Inferior parietal cortex (tissue), 1 donor: ENCODE results near the gene USP17L17.
"Not testable (repeated sequence)": the region's sequence is repeated elsewhere in the genome, so short reads cannot be mapped to it uniquely, and the experiment has no call there.

ENCODE experiments used
- DNase-seq: peaks from one replicate; pipeline ENCODE4 v3.0.0-alpha.2; 2016; ENCODE audit errors: extremely low spot score

Gene USP17L17, protein sequence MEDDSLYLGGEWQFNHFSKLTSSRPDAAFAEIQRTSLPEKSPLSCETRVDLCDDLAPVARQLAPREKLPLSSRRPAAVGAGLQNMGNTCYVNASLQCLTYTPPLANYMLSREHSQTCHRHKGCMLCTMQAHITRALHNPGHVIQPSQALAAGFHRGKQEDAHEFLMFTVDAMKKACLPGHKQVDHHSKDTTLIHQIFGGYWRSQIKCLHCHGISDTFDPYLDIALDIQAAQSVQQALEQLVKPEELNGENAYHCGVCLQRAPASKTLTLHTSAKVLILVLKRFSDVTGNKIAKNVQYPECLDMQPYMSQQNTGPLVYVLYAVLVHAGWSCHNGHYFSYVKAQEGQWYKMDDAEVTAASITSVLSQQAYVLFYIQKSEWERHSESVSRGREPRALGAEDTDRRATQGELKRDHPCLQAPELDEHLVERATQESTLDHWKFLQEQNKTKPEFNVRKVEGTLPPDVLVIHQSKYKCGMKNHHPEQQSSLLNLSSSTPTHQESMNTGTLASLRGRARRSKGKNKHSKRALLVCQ

DNA sequence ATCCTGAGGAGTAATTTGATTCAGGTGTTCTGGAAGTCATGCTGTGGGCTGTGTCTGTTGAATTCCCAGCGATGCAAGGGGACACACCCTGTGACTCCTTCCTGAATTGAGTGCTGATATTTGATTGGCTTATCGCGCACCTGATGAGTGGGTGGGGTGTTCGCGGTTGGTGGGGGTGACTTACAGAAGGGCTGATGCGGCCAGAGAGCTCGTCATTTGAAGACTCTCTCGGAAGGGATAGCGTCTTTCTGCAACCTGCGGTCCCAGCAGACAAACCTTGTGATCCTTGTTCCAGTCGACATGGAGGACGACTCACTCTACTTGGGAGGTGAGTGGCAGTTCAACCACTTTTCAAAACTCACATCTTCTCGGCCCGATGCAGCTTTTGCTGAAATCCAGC, at the start of gene USP17L17:
Gene USP17L17, plus strand, starts transcription at position 301 of the 400 bp plus-strand sequence. Its CDS starts 0 bp downstream, at position 301.
- not testable (repeated sequence) for DNase-seq

DNA sequence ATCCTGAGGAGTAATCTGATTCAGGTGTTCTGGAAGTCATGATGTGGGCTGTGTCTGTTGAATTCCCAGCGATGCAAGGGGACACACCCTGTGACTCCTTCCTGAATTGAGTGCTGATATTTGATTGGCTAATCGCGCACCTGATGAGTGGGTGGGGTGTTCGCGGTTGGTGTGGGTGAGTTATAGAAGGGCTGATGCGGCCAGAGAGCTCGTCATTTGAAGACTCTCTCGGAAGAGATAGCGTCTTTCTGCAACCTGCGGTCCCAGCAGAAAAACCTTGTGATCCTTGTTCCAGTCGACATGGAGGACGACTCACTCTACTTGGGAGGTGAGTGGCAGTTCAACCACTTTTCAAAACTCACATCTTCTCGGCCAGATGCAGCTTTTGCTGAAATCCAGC, 33.3 kb upstream of the USP17L17 start, which contains the start of gene USP17L10:
Gene USP17L10, plus strand, starts transcription at position 301 of the 400 bp plus-strand sequence. Its CDS starts 0 bp downstream, at position 301.
- not testable (repeated sequence) for DNase-seq

DNA sequence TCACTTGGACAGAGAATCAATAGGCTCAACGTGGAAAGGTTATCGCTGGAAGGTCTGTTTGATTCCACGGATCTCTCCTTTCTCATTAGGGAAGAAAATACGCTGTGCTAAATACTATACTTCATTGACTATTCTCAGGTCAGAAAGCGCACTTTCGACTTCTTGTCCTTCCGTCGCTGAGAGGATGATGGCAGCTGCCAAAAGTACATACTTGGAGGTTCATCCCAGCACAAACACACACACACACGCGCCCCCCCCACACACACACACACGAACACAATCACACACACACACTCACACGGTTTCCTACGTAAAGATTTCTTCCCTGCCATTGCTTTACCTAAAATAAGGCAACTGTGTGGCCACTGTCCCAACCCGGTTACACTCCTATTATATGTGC, 29.0 kb upstream of the USP17L17 start:
- DNase-seq = not testable (repeated sequence)

DNA sequence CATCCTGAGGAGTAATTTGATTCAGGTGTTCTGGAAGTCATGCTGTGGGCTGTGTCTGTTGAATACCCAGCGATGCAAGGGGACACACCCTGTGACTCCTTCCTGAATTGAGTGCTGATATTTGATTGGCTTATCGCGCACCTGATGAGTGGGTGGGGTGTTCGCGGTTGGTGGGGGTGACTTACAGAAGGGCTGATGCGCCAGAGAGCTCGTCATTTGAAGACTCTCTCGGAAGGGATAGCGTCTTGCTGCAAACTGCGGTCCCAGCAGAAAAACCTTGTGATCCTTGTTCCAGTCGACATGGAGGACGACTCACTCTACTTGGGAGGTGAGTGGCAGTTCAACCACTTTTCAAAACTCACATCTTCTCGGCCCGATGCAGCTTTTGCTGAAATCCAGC, 28.6 kb upstream of the USP17L17 start, which contains the start of gene USP17L11:
Gene USP17L11, plus strand, starts transcription at position 301 of the 400 bp plus-strand sequence. Its CDS starts 0 bp downstream, at position 301.
- not testable (repeated sequence) for DNase-seq

DNA sequence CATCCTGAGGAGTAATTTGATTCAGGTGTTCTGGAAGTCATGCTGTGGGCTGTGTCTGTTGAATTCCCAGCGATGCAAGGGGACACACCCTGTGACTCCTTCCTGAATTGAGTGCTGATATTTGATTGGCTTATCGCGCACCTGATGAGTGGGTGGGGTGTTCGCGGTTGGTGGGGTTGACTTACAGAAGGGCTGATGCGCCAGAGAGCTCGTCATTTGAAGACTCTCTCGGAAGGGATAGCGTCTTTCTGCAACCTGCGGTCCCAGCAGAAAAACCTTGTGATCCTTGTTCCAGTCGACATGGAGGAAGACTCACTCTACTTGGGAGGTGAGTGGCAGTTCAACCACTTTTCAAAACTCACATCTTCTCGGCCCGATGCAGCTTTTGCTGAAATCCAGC, 23.8 kb upstream of the USP17L17 start, which contains the start of gene USP17L12:
Gene USP17L12, plus strand, starts transcription at position 301 of the 400 bp plus-strand sequence. Its CDS starts 0 bp downstream, at position 301.
- not testable (repeated sequence) for DNase-seq

DNA sequence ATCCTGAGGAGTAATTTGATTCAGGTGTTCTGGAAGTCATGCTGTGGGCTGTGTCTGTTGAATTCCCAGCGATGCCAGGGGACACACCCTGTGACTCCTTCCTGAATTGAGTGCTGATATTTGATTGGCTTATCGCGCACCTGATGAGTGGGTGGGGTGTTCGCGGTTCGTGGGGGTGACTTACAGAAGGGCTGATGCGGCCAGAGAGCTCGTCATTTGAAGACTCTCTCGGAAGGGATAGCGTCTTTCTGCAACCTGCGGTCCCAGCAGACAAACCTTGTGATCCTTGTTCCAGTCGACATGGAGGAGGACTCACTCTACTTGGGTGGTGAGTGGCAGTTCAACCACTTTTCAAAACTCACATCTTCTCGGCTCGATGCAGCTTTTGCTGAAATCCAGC, 19.1 kb upstream of the USP17L17 start, which contains the start of gene USP17L13:
Gene USP17L13, plus strand, starts transcription at position 301 of the 400 bp plus-strand sequence. Its CDS starts 0 bp downstream, at position 301.
- DNase-seq = not testable (repeated sequence)

DNA sequence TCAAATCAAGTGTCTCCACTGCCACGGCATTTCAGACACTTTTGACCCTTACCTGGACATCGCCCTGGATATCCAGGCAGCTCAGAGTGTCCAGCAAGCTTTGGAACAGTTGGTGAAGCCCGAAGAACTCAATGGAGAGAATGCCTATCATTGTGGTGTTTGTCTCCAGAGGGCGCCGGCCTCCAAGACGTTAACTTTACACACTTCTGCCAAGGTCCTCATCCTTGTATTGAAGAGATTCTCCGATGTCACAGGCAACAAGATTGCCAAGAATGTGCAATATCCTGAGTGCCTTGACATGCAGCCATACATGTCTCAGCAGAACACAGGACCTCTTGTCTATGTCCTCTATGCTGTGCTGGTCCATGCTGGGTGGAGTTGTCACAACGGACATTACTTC, 13.4 kb upstream of the USP17L17 start:
- DNase-seq = not testable (repeated sequence)

DNA sequence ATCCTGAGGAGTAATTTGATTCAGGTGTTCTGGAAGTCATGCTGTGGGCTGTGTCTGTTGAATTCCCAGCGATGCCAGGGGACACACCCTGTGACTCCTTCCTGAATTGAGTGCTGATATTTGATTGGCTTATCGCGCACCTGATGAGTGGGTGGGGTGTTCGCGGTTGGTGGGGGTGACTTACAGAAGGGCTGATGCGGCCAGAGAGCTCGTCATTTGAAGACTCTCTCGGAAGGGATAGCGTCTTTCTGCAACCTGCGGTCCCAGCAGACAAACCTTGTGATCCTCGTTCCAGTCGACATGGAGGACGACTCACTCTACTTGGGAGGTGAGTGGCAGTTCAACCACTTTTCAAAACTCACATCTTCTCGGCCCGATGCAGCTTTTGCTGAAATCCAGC, 9.6 kb upstream of the USP17L17 start, which contains the start of gene USP17L15:
Gene USP17L15, plus strand, starts transcription at position 301 of the 400 bp plus-strand sequence. Its CDS starts 0 bp downstream, at position 301.
- not testable (repeated sequence) for DNase-seq

DNA sequence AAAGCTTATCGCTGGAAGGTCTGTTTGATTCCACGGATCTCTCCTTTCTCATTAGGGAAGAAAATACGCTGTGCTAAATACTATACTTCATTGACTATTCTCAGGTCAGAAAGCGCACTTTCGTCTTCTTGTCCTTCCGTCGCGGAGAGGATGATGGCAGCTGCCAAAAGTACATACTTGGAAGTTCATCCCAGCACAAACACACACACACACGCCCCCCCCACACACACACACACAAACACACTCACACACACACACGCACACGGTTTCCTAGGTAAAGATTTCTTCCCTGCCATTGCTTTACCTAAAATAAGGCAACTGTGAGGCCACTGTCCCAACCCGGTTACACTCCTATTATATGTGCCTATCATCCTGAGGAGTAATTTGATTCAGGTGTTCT, 5.2 kb upstream of the USP17L17 start:
- not testable (repeated sequence) for DNase-seq

DNA sequence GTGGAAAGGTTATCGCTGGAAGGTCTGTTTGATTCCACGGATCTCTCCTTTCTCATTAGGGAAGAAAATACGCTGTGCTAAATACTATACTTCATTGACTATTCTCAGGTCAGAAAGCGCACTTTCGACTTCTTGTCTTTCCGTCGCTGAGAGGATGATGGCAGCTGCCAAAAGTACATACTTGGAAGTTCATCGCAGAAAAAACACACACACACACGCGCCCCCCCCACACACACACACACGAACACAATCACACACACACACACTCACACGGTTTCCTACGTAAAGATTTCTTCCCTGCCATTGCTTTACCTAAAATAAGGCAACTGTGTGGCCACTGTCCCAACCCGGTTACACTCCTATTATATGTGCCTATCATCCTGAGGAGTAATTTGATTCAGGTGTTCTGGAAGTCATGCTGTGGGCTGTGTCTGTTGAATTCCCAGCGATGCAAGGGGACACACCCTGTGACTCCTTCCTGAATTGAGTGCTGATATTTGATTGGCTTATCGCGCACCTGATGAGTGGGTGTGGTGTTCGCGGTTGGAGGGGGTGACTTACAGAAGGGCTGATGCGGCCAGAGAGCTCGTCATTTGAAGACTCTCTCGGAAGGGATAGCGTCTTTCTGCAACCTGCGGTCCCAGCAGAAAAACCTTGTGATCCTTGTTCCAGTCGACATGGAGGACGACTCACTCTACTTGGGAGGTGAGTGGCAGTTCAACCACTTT, 4.4 kb downstream of the USP17L17 start, which contains the start of gene USP17L18:
Gene USP17L18, plus strand, starts transcription at position 678 of the 728 bp plus-strand sequence. Its CDS starts 0 bp downstream, at position 678.
- not testable (repeated sequence) for DNase-seq

DNA sequence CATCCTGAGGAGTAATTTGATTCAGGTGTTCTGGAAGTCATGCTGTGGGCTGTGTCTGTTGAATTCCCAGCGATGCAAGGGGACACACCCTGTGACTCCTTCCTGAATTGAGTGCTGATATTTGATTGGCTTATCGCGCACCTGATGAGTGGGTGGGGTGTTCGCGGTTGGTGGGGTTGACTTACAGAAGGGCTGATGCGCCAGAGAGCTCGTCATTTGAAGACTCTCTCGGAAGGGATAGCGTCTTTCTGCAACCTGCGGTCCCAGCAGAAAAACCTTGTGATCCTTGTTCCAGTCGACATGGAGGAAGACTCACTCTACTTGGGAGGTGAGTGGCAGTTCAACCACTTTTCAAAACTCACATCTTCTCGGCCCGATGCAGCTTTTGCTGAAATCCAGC, 9.4 kb downstream of the USP17L17 start, which contains the start of gene USP17L19:
Gene USP17L19, plus strand, starts transcription at position 301 of the 400 bp plus-strand sequence. Its CDS starts 0 bp downstream, at position 301.
- DNase-seq = not testable (repeated sequence)

DNA sequence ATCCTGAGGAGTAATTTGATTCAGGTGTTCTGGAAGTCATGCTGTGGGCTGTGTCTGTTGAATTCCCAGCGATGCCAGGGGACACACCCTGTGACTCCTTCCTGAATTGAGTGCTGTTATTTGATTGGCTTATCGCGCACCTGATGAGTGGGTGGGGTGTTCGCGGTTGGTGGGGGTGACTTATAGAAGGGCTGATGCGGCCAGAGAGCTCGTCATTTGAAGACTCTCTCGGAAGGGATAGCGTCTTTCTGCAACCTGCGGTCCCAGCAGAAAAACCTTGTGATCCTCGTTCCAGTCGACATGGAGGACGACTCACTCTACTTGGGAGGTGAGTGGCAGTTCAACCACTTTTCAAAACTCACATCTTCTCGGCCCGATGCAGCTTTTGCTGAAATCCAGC, 14.1 kb downstream of the USP17L17 start, which contains the start of gene USP17L20:
Gene USP17L20, plus strand, starts transcription at position 301 of the 400 bp plus-strand sequence. Its CDS starts 0 bp downstream, at position 301.
- DNase-seq = not testable (repeated sequence)

DNA sequence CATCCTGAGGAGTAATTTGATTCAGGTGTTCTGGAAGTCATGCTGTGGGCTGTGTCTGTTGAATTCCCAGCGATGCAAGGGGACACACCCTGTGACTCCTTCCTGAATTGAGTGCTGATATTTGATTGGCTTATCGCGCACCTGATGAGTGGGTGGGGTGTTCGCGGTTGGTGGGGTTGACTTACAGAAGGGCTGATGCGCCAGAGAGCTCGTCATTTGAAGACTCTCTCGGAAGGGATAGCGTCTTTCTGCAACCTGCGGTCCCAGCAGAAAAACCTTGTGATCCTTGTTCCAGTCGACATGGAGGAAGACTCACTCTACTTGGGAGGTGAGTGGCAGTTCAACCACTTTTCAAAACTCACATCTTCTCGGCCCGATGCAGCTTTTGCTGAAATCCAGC, 18.9 kb downstream of the USP17L17 start, which contains the start of gene USP17L21:
Gene USP17L21, plus strand, starts transcription at position 301 of the 400 bp plus-strand sequence. Its CDS starts 0 bp downstream, at position 301.
- not testable (repeated sequence) for DNase-seq

DNA sequence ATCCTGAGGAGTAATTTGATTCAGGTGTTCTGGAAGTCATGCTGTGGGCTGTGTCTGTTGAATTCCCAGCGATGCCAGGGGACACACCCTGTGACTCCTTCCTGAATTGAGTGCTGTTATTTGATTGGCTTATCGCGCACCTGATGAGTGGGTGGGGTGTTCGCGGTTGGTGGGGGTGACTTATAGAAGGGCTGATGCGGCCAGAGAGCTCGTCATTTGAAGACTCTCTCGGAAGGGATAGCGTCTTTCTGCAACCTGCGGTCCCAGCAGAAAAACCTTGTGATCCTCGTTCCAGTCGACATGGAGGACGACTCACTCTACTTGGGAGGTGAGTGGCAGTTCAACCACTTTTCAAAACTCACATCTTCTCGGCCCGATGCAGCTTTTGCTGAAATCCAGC, 23.6 kb downstream of the USP17L17 start, which contains the start of gene USP17L22:
Gene USP17L22, plus strand, starts transcription at position 301 of the 400 bp plus-strand sequence. Its CDS starts 0 bp downstream, at position 301.
- DNase-seq = not testable (repeated sequence)

DNA sequence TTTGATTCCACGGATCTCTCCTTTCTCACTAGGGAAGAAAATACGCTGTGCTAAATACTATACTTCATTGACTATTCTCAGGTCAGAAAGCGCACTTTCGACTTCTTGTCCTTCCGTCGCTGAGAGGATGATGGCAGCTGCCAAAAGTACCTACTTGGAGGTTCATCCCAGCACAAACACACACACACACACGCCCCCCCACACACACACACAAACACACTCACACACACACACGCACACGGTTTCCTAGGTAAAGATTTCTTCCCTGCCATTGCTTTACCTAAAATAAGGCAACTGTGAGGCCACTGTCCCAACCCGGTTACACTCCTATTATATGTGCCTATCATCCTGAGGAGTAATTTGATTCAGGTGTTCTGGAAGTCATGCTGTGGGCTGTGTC, 28.0 kb downstream of the USP17L17 start:
- DNase-seq = not testable (repeated sequence)
